HL-60 (cell line): ENCODE data around the gene CAMTA1.

Experiments used
- CTCF ChIP-seq: IDR thresholded peaks from one replicate; pipeline ENCODE4 v1.5.1; 2011; ENCODE audit warnings: low read length, control low read depth, inconsistent platforms; ENCODE audit not compliant: insufficient read depth
- REST ChIP-seq: IDR thresholded peaks from 2 replicates; pipeline ENCODE4 v1.6.1; 2012; ENCODE audit warnings: low read depth; ENCODE audit not compliant: insufficient replicate concordance

GRCh38 chr1:7333094-7333493 lies 547.8 kb downstream of the CAMTA1 start:
- TF ChIP-seq REST (no peak), CTCF (no peak)
